Tibial nerve (tissue), 4 donors: ENCODE measurements around the gene ADAMTS2.

Experiments used
- CTCF ChIP-seq, 5 experiments: fragments of 200-600 bp in 3 of 5; fragments of 450-650 bp in 2 of 5; sonication (generic) in 3 of 5; IDR thresholded peaks; one replicate each; pipeline ENCODE4 v1.5.1; 2016 to 2019; ENCODE audit warnings: antibody characterized with exemption in 5 of 5, mild to moderate bottlenecking in 3 of 5, moderate library complexity in 2 of 5
- EP300 ChIP-seq, 2 donors: sonication (generic); formaldehyde crosslinking; IDR thresholded peaks; one replicate each; pipeline ENCODE4 v1.6.1; 2017; ENCODE audit warnings: antibody characterized with exemption in 2 of 2, mild to moderate bottlenecking in 1 of 2
- POLR2A ChIP-seq, 2 donors: fragments of 450-650 bp; IDR thresholded peaks; one replicate each; pipeline ENCODE4 v1.6.1; 2017; ENCODE audit warnings: antibody characterized with exemption in 2 of 2, mild to moderate bottlenecking in 2 of 2, moderate library complexity in 2 of 2

GRCh38 chr5:179218943-179219330 lies 126.3 kb downstream of the ADAMTS2 start:
- no peak for TF ChIP-seq CTCF (IDR thresholded peaks at IDR 0.05)
- TF ChIP-seq EP300 (IDR thresholded peaks at IDR 0.05) = no peak
- no peak for TF ChIP-seq POLR2A (IDR thresholded peaks at IDR 0.05)
